ENCODE results near the gene PLPPR2.

PLPPR2 gene

DNA sequence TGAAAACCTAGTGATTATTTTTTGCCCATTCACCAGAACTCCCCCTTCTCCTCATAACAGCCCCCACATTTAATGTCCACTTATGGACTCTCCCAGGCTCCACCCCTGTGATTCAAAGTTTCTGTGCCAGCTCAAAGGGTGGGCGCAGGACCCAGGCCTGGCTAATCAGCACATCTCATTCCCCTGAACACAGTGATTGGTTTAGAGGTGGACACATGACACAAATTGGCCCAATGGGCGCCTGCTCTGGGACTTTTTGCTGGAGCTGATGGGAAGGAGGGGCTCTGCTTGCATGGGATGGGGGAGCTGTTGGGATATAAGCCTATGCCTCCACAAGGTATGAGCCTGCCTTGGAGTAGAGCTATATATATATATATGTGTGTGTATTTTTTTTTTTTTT, 35.1 kb downstream of the PLPPR2 start:
- no peak overlapping the region for H3K4me3 ChIP-seq (ENCODE audit: low read depth, low read length)
- TF ChIP-seq, protein P1, sequence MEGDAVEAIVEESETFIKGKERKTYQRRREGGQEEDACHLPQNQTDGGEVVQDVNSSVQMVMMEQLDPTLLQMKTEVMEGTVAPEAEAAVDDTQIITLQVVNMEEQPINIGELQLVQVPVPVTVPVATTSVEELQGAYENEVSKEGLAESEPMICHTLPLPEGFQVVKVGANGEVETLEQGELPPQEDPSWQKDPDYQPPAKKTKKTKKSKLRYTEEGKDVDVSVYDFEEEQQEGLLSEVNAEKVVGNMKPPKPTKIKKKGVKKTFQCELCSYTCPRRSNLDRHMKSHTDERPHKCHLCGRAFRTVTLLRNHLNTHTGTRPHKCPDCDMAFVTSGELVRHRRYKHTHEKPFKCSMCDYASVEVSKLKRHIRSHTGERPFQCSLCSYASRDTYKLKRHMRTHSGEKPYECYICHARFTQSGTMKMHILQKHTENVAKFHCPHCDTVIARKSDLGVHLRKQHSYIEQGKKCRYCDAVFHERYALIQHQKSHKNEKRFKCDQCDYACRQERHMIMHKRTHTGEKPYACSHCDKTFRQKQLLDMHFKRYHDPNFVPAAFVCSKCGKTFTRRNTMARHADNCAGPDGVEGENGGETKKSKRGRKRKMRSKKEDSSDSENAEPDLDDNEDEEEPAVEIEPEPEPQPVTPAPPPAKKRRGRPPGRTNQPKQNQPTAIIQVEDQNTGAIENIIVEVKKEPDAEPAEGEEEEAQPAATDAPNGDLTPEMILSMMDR (IDR thresholded peaks at IDR 0.05; ENCODE audit: insufficient read depth, low read depth, low read length, missing control alignments) = no peak
- DNase-seq (ENCODE audit: low read depth) = no peak

DNA sequence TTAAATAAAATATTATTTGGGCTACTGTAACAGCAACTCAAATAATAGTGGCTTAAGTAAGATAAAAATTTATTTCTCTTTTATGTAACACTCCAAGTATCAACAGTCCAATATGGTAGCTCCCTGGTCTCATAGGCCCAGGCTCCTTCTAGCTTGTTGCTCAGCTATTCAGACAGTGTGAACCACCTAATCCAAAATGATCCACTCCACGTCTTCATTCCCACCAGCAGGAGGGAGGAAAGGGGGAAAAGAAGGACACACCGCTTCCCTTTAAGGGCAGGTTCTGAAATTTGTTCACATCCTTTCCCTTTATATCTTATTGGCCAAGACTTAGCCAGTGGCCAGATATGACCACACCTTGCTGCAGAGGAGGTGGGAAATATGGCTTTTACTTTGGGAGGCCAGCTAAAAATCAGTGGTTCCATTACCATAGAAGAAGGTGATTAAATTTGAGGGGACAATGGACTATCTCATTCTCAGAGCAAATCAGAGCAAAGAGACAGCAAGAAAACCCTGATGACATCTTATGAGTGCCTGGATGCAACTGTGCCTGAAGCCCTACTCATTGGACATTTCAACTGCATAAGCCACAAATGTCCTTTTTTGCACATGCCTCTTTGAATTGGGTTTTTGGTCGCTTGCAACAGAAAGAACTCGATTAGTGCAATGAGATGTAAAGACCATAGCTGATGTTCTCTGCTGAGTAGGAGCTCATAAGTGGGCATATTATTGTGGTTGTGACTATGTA, 35.9 kb downstream of the PLPPR2 start:
- TF ChIP-seq, protein P1 (IDR thresholded peaks at IDR 0.05; ENCODE audit: insufficient read depth, low read depth, low read length, missing control alignments) = no peak
- DNase-seq (ENCODE audit: low read depth) = no peak
- no peak overlapping the region for H3K4me3 ChIP-seq (ENCODE audit: low read depth, low read length)

DNA sequence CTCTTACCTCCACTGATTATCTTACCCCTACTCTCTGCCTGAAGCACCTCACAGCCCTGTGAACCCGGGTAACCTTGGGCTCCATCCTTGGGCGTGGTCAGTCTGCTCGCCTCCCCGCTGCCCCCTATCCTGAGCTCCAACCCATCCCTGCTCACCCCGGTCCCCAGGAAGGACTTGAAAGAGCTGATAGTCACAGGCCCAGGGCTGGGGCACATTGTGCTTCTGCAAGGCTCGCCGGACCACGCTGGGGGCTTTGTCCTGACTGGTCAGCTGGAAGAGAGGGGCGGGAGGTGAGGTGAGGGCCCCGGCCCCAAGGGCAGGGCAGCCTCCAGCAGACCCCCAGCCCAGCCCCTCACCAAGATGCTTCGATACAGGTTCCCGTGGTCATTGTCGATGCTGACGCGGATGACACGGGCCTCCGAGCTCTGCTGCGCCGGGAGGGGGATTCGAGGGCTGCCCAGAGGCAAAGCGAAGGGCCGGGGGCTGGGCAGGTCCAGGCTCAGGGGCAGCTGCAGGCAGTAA, 41.9 kb downstream of the PLPPR2 start:
- no peak overlapping the region for H3K4me3 ChIP-seq (ENCODE audit: low read depth, low read length)
- no peak for DNase-seq (ENCODE audit: low read depth)
- TF ChIP-seq, protein P1 (IDR thresholded peaks at IDR 0.05; ENCODE audit: insufficient read depth, low read depth, low read length, missing control alignments) = no peak

DNA sequence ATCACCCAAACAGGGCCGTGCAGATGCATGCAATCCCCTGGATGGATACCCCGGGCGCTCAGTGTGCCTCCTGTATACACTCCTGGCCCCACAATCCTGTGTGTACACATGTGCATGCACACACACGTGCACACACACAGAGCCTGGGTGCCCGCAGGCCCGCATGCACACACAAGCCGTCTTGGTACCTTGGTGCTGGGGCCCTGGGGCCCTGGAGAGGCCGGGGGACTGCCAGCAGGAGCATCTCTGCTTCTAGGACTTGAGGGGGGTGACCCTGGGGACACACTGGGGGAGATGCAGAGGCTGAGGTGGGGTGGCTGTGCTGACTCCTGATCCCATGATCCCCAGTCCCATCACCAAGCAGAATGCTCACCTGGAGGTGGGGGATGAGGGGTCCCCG, 44.4 kb downstream of the PLPPR2 start:
- DNase-seq (ENCODE audit: low read depth) = no peak
- H3K4me3 ChIP-seq (ENCODE audit: low read depth, low read length) = no peak overlapping the region
- TF ChIP-seq, protein P1 (IDR thresholded peaks at IDR 0.05; ENCODE audit: insufficient read depth, low read depth, low read length, missing control alignments) = no peak

DNA sequence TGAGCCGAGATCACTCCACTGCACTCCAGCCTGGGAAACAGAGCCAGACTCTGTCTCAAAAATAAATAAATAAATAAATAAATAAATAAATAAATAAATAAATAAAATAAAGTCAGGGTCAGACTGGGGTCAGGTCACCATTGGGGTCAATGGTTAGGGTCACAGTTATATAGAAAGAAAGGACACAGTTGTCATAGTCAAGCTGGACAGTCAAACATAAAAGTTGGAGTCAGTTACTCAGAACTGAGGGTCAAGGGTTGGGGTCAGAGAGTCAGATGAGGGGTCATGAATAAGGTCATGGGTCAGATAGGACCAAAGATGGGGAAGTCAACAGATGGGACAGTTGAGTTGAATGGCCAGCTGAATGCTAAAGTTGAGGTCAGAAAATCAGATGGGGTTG, 45.6 kb downstream of the PLPPR2 start:
- no peak overlapping the region for H3K4me3 ChIP-seq (ENCODE audit: low read depth, low read length)
- no peak for DNase-seq (ENCODE audit: low read depth)
- TF ChIP-seq, protein P1 (IDR thresholded peaks at IDR 0.05; ENCODE audit: insufficient read depth, low read depth, low read length, missing control alignments) = no peak

DNA sequence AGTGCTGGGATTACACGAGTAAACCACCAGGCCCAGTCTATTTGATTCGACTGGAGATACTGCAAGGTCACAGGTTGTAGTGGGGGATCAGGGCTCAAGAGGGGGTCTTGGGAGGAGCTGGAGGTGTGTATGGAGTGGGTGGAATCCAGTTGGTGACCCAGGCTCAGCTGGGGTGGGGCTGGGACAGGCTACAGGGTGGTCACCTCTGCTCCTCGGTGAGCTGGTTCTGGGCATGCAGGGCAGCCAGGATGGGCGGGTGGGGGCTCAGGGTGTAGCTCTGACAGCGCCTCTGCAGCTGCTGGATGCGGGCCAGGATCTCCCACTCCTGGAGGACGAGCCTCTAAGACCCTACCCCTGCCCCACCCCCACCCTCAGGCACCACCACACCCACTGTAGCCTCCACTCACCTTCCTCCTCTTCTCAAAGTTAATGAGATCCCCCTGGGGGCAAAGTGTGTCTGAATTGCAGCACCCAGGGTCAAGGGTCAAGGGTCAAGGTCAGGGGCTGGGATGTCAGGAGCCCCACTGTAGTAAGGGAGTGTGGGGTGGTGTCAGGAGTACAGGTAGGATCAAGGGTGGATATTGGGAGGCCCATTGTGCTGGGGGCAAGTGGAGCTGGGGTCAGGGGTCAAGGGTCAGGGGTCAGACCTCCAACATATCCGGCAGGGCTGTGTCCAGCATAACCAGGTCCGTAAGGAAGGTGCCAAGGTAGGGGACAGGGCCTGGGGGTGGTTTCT, 46.7 kb downstream of the PLPPR2 start:
- H3K4me3 ChIP-seq (ENCODE audit: low read depth, low read length) = no peak overlapping the region
- no peak for DNase-seq (ENCODE audit: low read depth)
- TF ChIP-seq, protein P1 (IDR thresholded peaks at IDR 0.05; ENCODE audit: insufficient read depth, low read depth, low read length, missing control alignments) = no peak
